Measurements from ENCODE around the gene ELFN2. TPM values are rescaled to one million over a fixed set of nuclear protein-coding genes. Genes with fewer than 3 reads are reported as not detected.

The ELFN2 gene
- polyA plus RNA-seq, 1 donor, result 1.4 TPM

- DNase-seq (ENCODE audit: low read depth), result no peak
These were observed 69.7 kb downstream of the ELFN2 start for GRCh38 chr22:37357446-37358075.

DNA sequence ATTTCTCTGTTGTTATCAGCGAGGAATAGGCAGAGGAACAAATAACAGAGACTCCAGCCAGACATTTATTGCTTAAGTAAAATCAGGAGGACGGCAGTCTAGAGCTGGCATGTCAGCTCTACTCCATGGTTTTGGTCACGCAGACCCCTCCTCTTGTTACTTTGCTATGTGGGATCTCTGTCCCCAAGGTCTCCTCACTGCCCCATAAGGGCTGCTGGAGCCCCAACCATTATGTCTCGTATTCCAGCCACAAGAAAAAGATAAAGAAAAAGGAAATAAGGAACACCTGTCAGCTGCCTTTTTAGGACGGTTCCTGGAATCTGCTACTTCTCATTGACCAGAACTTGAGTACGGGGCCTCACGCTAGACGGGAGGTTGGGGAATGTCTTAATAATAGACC lies 70.4 kb downstream of the ELFN2 start:
- no peak for DNase-seq (ENCODE audit: low read depth)

DNA sequence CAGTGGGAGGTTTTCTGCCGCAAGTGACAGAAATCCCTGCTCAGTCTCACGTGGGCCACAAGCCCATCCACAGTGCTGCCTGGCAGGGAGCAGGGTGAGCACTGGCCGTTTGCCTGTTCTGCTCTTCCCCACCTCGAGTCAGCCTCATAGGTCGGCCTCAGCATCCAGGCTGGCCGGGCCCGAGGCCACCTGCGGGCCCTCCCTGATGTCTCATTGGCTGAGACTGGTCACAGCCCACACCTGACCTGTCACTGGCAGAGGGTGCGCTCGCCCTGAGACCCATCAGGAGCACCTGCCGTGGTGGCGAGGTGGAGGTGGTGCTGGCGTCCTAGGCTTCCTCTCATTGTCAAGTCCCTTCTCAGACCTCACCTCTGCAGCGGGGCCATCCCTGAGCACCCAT lies 72.1 kb downstream of the ELFN2 start:
- no peak for DNase-seq (ENCODE audit: low read depth)

DNA sequence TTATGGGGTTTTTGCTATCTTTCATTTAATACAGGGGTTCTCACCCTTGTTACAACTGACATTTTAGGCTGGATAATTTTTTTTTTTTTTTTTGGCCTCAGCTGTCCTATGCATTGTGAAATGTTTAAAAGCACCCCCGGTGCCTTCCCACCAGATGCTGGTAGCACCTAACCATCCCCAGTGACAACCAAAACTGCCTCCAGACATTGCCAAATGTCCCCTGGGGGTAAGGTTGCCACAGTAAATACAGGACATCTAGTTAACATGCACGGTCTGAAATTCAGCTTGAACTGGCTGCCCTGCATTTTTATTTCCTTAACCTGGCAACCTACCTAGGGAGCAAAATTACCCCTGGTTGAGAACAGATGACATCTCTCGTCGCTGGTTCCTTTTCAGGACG lies 72.6 kb downstream of the ELFN2 start:
- DNase-seq (ENCODE audit: low read depth), result no peak

GRCh38 chr22:37354261-37354660 lies 73.0 kb downstream of the ELFN2 start:
- DNase-seq (ENCODE audit: low read depth), result no peak

DNA sequence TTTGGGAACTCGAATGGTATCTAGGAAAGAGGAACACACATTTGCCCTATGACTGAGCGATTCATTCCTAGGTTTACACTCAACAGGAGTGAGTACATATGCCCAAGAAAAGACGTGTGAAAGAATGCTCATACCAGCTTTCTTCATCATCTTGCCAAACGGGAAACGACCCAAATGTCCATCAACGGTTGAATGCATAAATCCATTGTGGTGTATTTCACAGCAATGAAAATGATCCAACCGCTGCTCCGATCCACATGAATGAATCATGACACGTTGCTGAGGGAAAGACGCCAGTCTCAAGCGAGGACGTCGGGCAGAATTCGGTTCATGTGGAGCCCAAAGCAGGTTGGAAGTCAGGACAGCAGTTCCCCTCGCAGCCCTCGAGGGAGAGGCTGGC lies 73.4 kb downstream of the ELFN2 start:
- no peak for DNase-seq (ENCODE audit: low read depth)

DNA sequence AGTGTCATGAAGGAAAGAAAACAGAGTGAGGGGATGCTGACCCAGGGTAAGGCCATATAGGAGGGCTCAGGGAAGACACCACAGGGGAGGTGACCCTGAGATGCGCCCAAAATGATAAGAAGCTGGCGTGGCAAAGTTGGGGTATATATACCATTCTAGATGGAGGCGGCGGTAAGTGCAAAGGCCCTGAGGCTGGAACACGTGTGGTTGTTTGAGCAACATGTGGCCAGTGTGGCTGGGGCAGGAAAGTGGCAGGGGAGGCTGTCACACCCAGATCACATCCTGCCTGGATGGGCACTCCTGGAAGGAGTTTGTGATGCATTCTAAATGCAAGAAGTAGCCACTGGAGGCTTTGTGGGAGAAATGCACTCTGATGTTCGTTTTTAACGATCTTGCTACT lies 74.8 kb downstream of the ELFN2 start:
- DNase-seq (ENCODE audit: low read depth), result no peak

DNA sequence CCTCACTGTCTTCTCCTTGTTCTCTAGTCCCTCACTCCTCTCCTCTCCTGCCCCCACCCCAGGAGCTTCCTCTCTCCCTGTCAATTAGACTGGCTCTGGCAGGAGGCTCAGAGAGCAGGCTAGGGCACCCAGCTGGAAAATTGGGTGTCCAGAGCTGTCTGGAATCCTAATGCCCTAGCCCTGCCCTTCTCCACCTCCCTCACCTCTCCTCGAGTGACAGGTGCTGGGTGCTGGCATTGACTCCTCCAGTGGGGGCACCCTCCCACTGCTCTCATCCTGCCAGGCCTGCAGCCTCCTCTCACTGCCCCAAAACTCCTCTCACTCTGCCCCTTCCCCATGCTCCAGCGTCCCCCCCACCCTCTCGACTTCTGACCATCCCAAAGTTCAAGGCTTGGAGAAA lies 76.0 kb downstream of the ELFN2 start:
- no peak for DNase-seq (ENCODE audit: low read depth)

GRCh38 chr22:37349043-37349814 lies 78.0 kb downstream of the ELFN2 start:
- no peak for DNase-seq (ENCODE audit: low read depth)

- no peak for DNase-seq (ENCODE audit: low read depth)
These were observed 80.8 kb downstream of the ELFN2 start for GRCh38 chr22:37346505-37346895.

DNA sequence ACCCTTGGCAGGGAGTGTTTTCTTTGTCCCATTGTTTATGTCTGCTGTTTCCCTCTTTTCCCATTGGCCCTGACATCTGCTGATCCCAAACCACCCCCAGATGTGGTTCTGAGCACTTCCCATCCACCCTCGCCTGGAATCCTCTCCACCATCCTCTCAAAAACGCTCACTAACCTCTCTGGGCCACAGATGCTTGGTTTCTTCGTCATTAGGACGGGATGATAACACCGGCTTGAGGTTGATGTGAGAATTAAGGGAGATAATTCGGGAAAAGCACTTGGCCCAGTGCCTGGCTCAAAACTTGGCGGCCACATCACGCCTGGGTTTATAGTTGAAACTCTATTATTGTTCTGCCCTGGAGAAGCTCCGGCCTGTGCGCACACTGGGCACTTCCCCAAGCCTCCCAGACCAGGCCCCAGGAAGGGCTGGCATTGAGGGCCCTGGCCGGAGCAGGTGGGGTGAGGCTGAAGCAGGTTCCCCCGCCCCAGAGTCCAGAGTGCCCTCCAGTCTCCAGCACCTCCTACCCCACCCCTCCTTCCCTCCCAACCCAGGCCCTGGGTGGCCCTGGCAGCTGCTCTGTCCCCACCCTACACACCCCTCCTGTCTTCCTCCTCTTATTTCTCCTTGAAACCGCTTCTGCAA lies 81.3 kb downstream of the ELFN2 start:
- no peak for DNase-seq (ENCODE audit: low read depth)

- no peak for DNase-seq (ENCODE audit: low read depth)
These were observed 82.4 kb downstream of the ELFN2 start for GRCh38 chr22:37344735-37345449.

- DNase-seq (ENCODE audit: low read depth), result no peak
These were observed 83.2 kb downstream of the ELFN2 start for GRCh38 chr22:37343863-37344734.

GRCh38 chr22:37343348-37343747 lies 83.9 kb downstream of the ELFN2 start:
- no peak for DNase-seq (ENCODE audit: low read depth)

- DNase-seq (ENCODE audit: low read depth), result no peak
These were observed 85.2 kb downstream of the ELFN2 start for GRCh38 chr22:37342065-37342464.

DNA sequence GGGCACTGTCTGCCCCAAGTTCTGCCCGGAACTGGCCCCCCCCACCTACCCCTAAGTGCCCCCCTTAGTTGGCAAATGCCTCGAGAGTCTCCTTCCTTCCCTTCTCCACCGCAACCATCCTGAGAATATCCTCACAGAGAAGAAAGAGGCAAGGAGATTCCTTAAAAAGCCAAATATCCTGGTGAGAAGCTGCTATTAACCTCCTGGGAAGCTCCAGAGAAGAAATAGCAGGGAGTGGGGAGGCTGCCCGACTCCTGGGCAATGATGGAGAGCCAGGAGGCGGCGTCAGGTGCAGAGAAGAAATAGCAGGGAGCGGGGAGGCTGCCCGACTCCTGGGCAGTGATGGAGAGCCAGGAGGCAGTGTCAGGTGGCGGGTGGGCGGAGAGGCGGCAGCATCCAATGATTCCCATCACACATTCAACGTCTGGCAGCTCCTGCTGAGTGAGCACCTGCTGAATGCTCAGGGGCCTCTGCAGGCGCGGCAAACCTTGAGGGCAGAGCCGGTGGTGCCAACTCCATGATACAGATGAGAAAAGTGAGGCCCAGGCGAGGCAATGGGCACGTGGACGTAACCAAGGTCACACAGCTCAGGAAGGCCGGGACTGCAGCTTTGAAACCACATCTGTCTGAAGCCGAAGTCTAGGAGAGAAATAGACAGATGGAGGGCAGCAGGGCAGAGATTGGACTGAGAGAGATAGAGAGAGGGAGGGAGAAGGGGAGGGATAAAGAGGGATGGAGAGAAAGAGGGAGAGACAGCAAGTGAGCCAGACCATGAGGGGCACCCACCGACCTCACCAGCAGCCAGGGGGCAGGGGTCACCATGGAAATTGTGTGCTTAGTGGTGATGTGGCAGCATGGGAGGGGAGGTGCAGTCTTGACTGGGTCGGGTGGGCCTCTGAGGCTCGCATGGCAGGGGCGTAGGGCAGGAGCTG lies 86.7 kb downstream of the ELFN2 start:
- no peak for DNase-seq (ENCODE audit: low read depth)

DNA sequence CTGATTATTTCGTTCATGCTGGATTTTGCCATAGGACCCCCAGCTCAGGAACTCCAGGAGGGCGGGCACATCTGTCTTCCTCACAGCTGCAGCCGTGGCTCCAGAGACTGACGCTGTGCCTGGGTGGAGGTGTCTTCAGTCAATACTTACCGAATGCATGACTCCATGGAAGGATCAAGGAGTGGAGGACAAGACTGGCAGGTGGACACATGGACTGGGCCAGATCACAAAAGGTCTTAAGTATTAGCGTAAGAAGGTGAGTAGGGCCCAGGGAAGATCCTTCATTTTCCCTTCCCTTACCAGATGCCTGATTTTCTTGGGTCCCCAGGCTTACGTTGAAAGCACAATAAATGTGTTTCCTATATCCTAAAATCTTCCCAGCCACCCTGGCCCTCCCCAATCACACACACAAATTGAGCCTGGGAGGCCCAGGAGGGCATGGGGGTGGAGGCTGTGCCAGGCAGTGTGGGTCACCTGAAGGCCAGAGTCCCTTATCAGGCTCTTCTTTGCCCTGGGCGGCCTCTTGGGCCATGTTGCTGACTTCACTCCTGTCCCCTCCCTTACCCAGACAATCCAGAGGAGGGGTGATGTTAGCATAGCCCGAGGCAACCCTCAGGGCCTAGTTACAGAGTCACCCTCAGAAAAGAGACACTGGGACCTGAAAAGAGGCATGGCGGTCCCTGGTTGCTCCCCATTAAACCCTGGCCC lies 88.6 kb downstream of the ELFN2 start:
- no peak for DNase-seq (ENCODE audit: low read depth)

DNA sequence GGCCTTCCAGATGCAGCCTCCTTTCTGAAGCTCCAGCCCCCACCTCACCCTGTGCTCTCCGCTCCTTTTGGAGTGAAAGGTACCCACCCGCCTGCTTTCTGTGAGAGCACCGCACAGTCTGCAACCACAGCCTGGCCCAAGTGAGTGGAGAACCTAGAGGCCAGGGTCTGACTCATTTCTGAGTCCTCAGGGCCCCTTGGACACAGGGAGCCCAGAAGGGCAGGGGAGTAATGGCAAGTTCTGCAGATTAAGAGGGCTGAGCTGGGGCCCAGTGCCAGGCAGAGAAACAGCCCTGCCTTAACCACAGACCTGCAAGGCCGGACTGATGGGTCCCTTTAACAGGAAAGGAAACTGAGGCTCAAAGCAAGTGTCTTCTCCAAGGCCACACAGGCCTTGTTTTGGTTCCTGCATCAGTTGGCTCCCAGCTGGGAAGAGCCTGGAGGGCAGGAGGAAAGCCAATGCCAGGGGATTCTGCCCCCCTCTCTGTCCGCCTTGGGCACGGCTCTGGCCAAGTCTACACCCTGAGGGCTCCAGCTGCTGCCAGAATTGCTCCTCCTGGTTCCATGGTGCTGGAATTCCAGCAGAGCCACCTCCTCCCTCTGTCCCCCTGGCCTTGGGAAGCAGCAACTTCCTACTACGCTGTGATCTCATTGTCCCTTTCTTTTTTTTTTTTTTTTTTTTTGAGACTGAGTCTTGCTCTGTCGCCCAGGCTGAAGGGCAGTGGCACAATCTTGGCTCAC lies 89.9 kb downstream of the ELFN2 start:
- no peak for DNase-seq (ENCODE audit: low read depth)

GRCh38 chr22:37336579-37336978 lies 90.7 kb downstream of the ELFN2 start:
- DNase-seq (ENCODE audit: low read depth), result no peak

Data from forelimb muscle (tissue), 1 donor.